CD8-positive, alpha-beta memory T cell (primary cell): ENCODE data around the gene CHPF. TPM values are rescaled to one million over a fixed set of nuclear protein-coding genes. Genes with fewer than 3 reads are reported as not detected.
A peak's percentile ranks its signal among the peaks of the same experiment; 100 is the strongest.

Experiments
- CTCF ChIA-PET: fragments of 350-600 bp; sonication (Branson Sonifier 250); formaldehyde crosslinking; loops from one replicate; lab custom pipeline; 2021; ENCODE audit warnings: antibody characterized with exemption; lab: Charles Lee
- POLR2A ChIA-PET: fragments of 350-600 bp; sonication (Branson Sonifier 250); formaldehyde crosslinking; loops from one replicate; lab custom pipeline; 2021; ENCODE audit warnings: antibody characterized with exemption; lab: Charles Lee
- DNase-seq, 5 donors: peaks; one replicate each; pipeline versions ENCODE4 v3.0.0 to v3.0.0-alpha.2; 2020 to 2022; ENCODE audit warnings: mixed read lengths in 1 of 5
- H3K27ac ChIP-seq: one replicate; pipeline ENCODE4 v1.7.0; 2013; ENCODE audit warnings: low read depth, mild to moderate bottlenecking, low read length, moderate library complexity
- H3K27me3 ChIP-seq: 2 replicates; pipeline ENCODE4 v1.7.0; 2013; ENCODE audit warnings: low read length, mild to moderate bottlenecking; ENCODE audit not compliant: insufficient read depth, poor library complexity, severe bottlenecking
- H3K36me3 ChIP-seq: 2 replicates; pipeline ENCODE4 v1.7.0; 2013; ENCODE audit warnings: mild to moderate bottlenecking, low read length, moderate library complexity; ENCODE audit not compliant: insufficient read depth
- H3K4me1 ChIP-seq: 2 replicates; pipeline ENCODE4 v1.7.0; 2013; ENCODE audit warnings: mild to moderate bottlenecking, low read length, moderate library complexity; ENCODE audit not compliant: insufficient read depth
- H3K4me3 ChIP-seq: 2 replicates; pipeline ENCODE4 v1.7.0; 2013; ENCODE audit warnings: mild to moderate bottlenecking, low read length
- H3K9me3 ChIP-seq: 2 replicates; pipeline ENCODE4 v1.7.0; 2013; ENCODE audit warnings: mild to moderate bottlenecking, low read length
- H3K27ac Mint-ChIP-seq, 8 donors: one replicate each; pipeline ENCODE4 v1.8.0; 2020 to 2021; ENCODE audit warnings: mixed read lengths in 8 of 8, mild to moderate bottlenecking in 6 of 8, inconsistent platforms in 3 of 8, moderate library complexity in 3 of 8
- H3K27me3 Mint-ChIP-seq, 2 donors: one replicate each; pipeline ENCODE4 v1.8.0; 2020 to 2021; ENCODE audit warnings: mixed read lengths in 2 of 2, mild to moderate bottlenecking in 1 of 2, moderate library complexity in 1 of 2
- H3K36me3 Mint-ChIP-seq, 3 donors: one replicate each; pipeline ENCODE4 v1.8.0; 2020 to 2021; ENCODE audit warnings: mixed read lengths in 3 of 3, inconsistent platforms in 1 of 3, mild to moderate bottlenecking in 1 of 3
- H3K4me1 Mint-ChIP-seq, 3 donors: one replicate each; pipeline ENCODE4 v1.8.0; 2020 to 2021; ENCODE audit warnings: mixed read lengths in 3 of 3, inconsistent platforms in 1 of 3, mild to moderate bottlenecking in 1 of 3
- H3K4me3 Mint-ChIP-seq, 7 donors: one replicate each; pipeline ENCODE4 v1.8.0; 2020 to 2021; ENCODE audit warnings: mixed read lengths in 7 of 7, mild to moderate bottlenecking in 6 of 7, moderate library complexity in 4 of 7, inconsistent platforms in 2 of 7
- H3K9me3 Mint-ChIP-seq, 5 donors: one replicate each; pipeline ENCODE4 v1.8.0; 2020 to 2022; ENCODE audit warnings: mixed read lengths in 5 of 5, mild to moderate bottlenecking in 3 of 5, moderate library complexity in 2 of 5, inconsistent platforms in 1 of 5
- polyA plus RNA-seq: library from polyadenylated mRNA; unstranded; fragments of 300-500 nt; fragmentation: Illumina TruSeq; gene quantifications from one replicate; pipeline ENCODE4 v1.2.3, GENCODE V29; 2021
- total RNA-seq, 2 experiments: library from RNA; stranded (reverse); gene quantifications; one replicate each; pipeline ENCODE4 v1.2.3, GENCODE V29; 2021

CHPF gene
- total and polyA plus RNA-seq, 3 experiments from 2014 or later: 8.7 to 36.5 (median 32.9) TPM

DNA sequence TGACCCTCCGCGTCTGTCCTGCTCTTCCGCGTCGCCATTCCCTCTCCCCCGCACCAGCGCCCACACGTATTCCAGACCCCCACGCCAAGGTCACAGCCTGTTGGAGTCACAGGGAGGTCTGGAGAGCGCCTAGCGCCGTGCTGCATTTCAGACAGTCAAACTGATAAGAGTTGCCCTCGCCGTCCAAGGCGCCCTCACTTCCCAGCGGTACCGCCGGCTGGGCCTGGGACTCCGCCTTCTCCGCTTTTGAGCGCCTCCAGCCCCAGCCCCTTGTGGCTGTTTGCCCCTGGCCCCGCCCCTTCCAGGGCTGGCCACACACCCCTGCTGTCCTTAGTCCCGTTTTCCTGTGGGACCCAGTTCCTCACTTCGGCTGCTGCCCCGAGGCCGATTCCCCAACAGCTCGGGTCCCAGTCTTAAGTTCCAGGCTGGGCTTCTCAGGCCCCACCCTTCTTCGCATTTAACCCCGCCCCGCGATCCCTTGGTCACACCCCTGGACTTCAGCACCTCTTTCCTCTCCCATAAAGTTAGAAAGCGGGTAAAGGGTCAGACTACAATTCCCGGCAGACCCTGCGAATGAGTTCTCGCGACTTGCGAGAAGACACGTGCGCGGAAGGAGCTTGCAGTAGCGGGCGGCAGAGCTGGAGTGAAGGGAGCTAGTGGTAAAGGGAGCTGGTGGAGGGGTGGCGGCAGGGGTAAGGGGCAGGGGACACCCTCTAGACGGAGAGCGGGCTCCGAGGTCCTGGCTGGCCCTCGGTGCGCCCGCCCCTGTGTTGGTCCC, 45.1 kb downstream of the CHPF start, which contains the start of gene GMPPA:
TSS of gene GMPPA (plus strand) at position 612 of the 778 bp plus-strand sequence. CDS start 1,085 bp downstream, outside the sequence.
- H3K27ac Mint-ChIP-seq: peak within 1 kb of the TSS; percentile 5 to 95 (median 88)
- H3K4me3 Mint-ChIP-seq: peak within 1 kb of the TSS; percentile 85 to 99 (median 96)
- H3K9me3 Mint-ChIP-seq: no peaks in the 10 kb centered on the region
- H3K4me1 ChIP-seq: peaks cover 26% of the 10 kb centered on the region
- no peaks in the 10 kb centered on the region for H3K9me3 ChIP-seq
- peaks cover 23 to 42% of the 10 kb centered on the region in 2 donors for H3K27me3 Mint-ChIP-seq
- peaks cover under 1 to 14% (median 2%) of the 10 kb centered on the region in 3 donors for H3K36me3 Mint-ChIP-seq
- peaks cover 30% of the 10 kb centered on the region for H3K27me3 ChIP-seq
- H3K4me3 ChIP-seq: peak within 1 kb of the TSS; percentile 77
- POLR2A ChIA-PET: interaction anchor here (1.2 kb wide), 2 partner anchors 12 to 111 kb away, joined by 3 to 5 read pairs; partner anchors contain the start of gene DNPEP
- no peaks in the 10 kb centered on the region for H3K36me3 ChIP-seq
- peak; percentile 84 to 95 (median 89) for DNase-seq
- peaks cover 28 to 45% (median 32%) of the 10 kb centered on the region in 3 donors for H3K4me1 Mint-ChIP-seq
- CTCF ChIA-PET: interaction anchor here (0.7 to 6.1 kb wide), 9 partner anchors 11 to 144 kb away, joined by 3 to 102 read pairs (median 3); partner anchors contain the start of gene DNPEP
- peak within 1 kb of the TSS; percentile 70 for H3K27ac ChIP-seq

DNA sequence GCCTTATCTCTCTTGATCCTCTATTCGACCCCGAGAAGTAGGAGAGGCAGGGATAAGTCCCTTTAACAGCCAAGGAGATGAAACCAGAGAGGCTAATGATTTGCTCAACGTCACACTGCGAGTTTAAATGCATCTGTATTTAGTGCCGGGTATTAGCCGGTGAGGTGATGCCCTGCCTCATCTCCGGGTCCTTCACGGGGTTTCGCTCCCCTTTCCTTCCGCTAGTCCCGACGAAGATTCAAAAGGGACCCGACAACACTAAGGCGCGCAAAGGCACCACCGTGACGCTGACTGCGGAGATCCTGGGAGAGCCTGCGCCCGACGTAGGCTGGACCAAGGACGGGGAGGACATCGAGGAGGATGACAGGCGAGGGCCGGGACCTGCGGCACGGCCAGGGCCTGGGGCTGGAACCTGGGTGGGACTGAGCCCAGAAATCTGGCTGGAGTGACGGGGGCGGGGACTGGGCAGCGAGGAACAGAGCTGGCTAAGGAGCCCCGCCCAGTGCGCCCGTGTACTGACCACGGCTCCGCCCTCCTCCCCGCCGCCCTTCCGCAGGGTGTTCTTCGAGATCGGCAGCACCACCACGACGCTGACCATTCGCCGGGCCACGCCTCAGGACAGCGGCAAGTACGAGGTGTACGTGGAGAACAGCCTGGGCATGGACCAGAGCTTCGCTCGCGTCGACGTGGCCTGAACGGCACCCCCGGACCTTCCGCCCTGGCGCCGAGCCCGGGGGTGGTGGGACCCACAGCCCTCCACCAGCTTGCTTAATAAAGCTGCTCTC, 45.9 kb downstream of the CHPF start:
- Mint-ChIP-seq H3K4me1 (peaks cover 28 to 45% (median 32%) of the 10 kb centered on the region in 3 donors), H3K27me3 (peaks cover 28 to 50% of the 10 kb centered on the region in 2 donors), H3K4me3 (peak overlapping the region; percentile 85 to 99 (median 96)), H3K9me3 (no peaks in the 10 kb centered on the region), H3K36me3 (peaks cover 0 to 10% (median 0%) of the 10 kb centered on the region in 3 donors), H3K27ac (peak overlapping the region in 4 of 8 donors; percentile 26 to 87 (median 52))
- Histone ChIP-seq H3K27me3 (peaks cover 36% of the 10 kb centered on the region), H3K27ac (peak overlapping the region; percentile 70), H3K36me3 (no peaks in the 10 kb centered on the region), H3K9me3 (no peaks in the 10 kb centered on the region), H3K4me1 (peaks cover 26% of the 10 kb centered on the region), H3K4me3 (peak overlapping the region; percentile 77)
- POLR2A ChIA-PET: interaction anchor here (1.2 kb wide), 1 partner anchor 110 kb away, joined by 3 read pairs; the partner anchor contains the start of gene DNPEP
- CTCF ChIA-PET: interaction anchor here (1.0 to 6.1 kb wide), 9 partner anchors 11 to 110 kb away, joined by 3 to 102 read pairs (median 4); partner anchors contain the start of gene DNPEP
- DNase-seq: peak in 4 of 5 donors; percentile 13 to 60 (median 34)

DNA sequence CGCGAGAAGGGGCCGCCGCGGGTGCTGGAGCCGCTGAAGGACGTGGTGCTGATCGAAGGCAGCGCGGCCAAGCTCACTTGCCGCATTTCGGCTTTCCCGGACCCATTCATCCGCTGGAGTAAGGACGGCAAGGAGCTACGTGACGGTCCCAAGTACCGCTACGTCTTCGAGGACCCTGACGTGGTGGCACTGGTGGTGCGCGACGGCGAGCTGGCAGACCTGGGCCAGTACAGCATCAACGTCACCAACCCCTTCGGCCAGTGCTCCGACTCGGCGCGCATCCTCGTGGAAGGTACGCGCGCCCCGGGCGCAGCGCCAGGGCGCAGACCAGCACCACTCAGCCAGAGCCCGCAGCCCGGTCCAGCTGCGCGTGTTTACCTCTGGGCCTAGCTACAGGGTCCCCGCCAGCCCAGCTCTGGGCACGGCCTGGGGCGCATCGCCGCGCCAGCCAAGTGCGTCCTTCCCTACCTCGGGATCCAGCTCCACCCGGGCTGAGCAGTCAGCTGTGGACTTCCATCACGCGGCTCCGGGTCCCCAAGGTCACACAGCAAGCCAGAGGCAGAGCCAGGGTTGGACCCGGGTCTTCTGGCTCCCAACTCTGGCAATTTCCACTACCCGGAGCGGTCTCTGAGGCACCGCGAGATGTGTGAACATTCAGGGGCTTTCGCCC, 46.6 kb downstream of the CHPF start:
- peaks cover 26% of the 10 kb centered on the region for H3K4me1 ChIP-seq
- H3K27me3 Mint-ChIP-seq: peaks cover 34 to 56% of the 10 kb centered on the region in 2 donors
- H3K36me3 ChIP-seq: no peaks in the 10 kb centered on the region
- peak overlapping the region; percentile 85 to 99 (median 96) for H3K4me3 Mint-ChIP-seq
- ChIA-PET POLR2A (no interaction called here), CTCF (interaction anchor here (0.7 to 6.1 kb wide), 7 partner anchors 12 to 145 kb away, joined by 3 to 102 read pairs (median 8); no protein-coding TSS in a partner anchor)
- peaks cover 0 to 6% (median 0%) of the 10 kb centered on the region in 3 donors for H3K36me3 Mint-ChIP-seq
- no peak overlapping the region for H3K27ac ChIP-seq
- H3K4me3 ChIP-seq: peak overlapping the region; percentile 77
- no peaks in the 10 kb centered on the region for H3K9me3 Mint-ChIP-seq
- H3K27me3 ChIP-seq: peaks cover 36% of the 10 kb centered on the region
- H3K4me1 Mint-ChIP-seq: peaks cover 28 to 45% (median 31%) of the 10 kb centered on the region in 3 donors
- H3K9me3 ChIP-seq: no peaks in the 10 kb centered on the region
- H3K27ac Mint-ChIP-seq: peak overlapping the region in 1 of 8 donors; percentile 34
- DNase-seq: peak in 1 of 5 donors; percentile 8

DNA sequence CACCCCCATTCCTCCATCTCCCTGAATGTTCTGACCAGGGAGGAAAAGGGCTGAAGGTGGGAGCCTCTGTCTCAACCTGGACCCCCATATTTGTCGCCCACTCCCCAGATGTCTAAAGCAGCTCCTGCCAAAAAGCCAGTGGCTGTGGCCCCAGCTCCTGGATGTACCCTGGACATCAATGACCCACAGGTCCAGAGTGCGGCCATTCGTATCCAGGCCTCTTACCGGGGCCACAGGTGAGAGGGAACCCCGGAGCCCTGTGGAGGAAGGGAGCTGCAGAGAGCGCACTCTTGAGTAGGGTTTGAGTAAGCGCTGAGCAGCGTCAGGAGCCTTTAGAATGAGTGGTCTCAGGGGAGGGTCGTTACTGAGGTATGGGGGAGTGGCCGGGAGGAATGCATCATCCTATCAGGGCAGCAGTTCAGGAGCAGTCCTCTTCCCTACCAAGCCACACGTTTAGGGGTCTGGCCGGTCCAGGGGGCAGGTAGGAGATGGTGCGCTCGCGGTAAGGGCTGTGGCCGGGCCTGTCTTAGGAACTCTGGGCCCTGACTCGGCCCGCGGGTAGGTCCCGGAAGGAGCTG, 47.3 kb downstream of the CHPF start:
- Mint-ChIP-seq H3K27me3 (peaks cover 39 to 58% of the 10 kb centered on the region in 2 donors), H3K4me3 (peak overlapping the region; percentile 47 to 94 (median 58))
- H3K4me3 ChIP-seq: no peak overlapping the region

DNA sequence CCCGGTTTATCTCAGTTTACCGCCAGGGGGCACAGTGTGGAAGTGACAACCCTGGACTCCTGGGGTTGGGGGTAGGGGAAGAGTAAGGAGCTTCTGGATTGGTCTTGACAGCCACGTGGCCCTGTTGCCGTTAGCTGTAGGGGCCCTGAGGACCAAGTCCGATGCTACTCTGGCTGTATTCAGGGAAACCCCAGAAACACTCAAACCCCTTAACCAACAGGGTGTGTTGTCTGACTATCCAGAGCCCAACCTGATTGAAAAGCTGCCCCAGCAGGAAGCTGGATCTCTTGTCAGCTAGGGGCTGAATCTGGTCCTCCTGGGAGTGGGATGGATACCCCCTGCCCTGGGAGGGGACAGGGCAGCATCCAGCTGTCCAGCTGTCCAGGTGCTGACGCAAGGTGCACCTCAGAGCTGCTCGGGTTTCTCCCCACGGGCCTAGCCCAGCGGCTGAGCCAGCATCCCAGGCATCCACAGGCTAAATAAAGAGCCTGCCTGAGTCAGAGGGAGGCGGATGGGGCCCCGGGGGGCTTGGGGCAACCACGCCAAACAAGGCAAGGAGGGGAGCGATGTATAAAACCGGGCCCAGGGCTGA, 48.0 kb downstream of the CHPF start:
- Histone ChIP-seq H3K4me1 (peaks cover 26% of the 10 kb centered on the region), H3K36me3 (no peaks in the 10 kb centered on the region), H3K27ac (no peak overlapping the region), H3K9me3 (no peaks in the 10 kb centered on the region), H3K4me3 (no peak overlapping the region), H3K27me3 (peaks cover 36% of the 10 kb centered on the region)
- H3K9me3 Mint-ChIP-seq: no peaks in the 10 kb centered on the region
- no peak overlapping the region for H3K27ac Mint-ChIP-seq
- peak overlapping the region in 2 of 7 donors; percentile 54 to 85 for H3K4me3 Mint-ChIP-seq
- ChIA-PET CTCF (interaction anchor here (1.1 to 6.1 kb wide), 10 partner anchors 11 to 48 kb away, joined by 3 to 102 read pairs (median 7); partner anchors contain the start of genes CHPF and TMEM198), POLR2A (no interaction called here)
- peak; percentile 21 to 68 (median 36) for DNase-seq
- peaks cover 42 to 61% of the 10 kb centered on the region in 2 donors for H3K27me3 Mint-ChIP-seq
- H3K36me3 Mint-ChIP-seq: peaks cover 0 to 4% (median 0%) of the 10 kb centered on the region in 3 donors
- peaks cover 28 to 45% (median 28%) of the 10 kb centered on the region in 3 donors for H3K4me1 Mint-ChIP-seq

More for the DNA sequence above, 47.3 kb downstream of the CHPF start:
- ChIA-PET POLR2A (no interaction called here), CTCF (interaction anchor here (0.7 to 6.1 kb wide), 10 partner anchors 12 to 146 kb away, joined by 3 to 102 read pairs (median 5); partner anchors contain the start of genes CHPF and TMEM198)
- H3K9me3 Mint-ChIP-seq: no peaks in the 10 kb centered on the region
- Histone ChIP-seq H3K9me3 (no peaks in the 10 kb centered on the region), H3K36me3 (no peaks in the 10 kb centered on the region), H3K27ac (no peak overlapping the region), H3K27me3 (peaks cover 36% of the 10 kb centered on the region), H3K4me1 (peaks cover 26% of the 10 kb centered on the region)
- DNase-seq: no peak
- peak overlapping the region in 1 of 8 donors; percentile 34 for H3K27ac Mint-ChIP-seq
- H3K36me3 Mint-ChIP-seq: peaks cover 0 to 4% (median 0%) of the 10 kb centered on the region in 3 donors
- H3K4me1 Mint-ChIP-seq: peaks cover 28 to 45% (median 30%) of the 10 kb centered on the region in 3 donors

DNA sequence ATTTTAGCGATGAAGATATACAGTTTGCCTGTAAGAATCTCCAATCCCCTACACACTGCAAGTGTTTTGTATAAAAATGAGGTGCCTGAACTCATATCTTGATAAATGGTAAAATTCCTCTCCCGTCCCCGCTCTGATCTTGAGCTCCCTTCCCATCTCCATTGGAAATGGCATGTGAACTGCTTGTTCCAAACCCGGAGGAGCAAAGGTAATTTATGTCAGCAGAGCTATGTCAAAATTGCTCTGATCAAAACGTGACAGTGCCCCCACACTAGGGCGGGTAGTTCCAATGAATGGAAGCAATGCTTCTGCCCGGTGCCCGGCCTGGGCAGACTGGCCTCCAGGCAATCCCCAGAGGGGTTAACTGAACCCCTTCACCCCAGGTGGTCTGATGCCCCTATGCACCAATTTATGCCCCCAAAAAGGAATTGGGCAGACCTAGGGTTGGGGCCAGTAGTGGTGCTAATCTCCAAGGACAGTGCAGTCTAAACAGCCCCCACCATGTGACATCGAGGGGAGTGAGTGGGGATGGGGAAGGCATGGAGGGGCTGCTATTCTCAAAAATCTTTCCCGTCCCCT, 48.6 kb downstream of the CHPF start:
- H3K9me3 Mint-ChIP-seq: no peaks in the 10 kb centered on the region

More for the DNA sequence above, 48.6 kb downstream of the CHPF start:
- Histone ChIP-seq H3K4me1 (peaks cover 23% of the 10 kb centered on the region), H3K9me3 (no peaks in the 10 kb centered on the region), H3K27me3 (peaks cover 36% of the 10 kb centered on the region), H3K27ac (no peak overlapping the region), H3K36me3 (no peaks in the 10 kb centered on the region), H3K4me3 (no peak overlapping the region)
- H3K4me1 Mint-ChIP-seq: peaks cover 23 to 41% (median 25%) of the 10 kb centered on the region in 3 donors
- H3K27ac Mint-ChIP-seq: no peak overlapping the region
- POLR2A ChIA-PET: no interaction called here
- CTCF ChIA-PET: interaction anchor here (1.1 to 6.1 kb wide), 10 partner anchors 11 to 48 kb away, joined by 3 to 102 read pairs (median 7); partner anchors contain the start of genes CHPF and TMEM198
- H3K27me3 Mint-ChIP-seq: peaks cover 48 to 67% of the 10 kb centered on the region in 2 donors
- DNase-seq: no peak
- peaks cover 0 to 4% (median 0%) of the 10 kb centered on the region in 3 donors for H3K36me3 Mint-ChIP-seq
- H3K4me3 Mint-ChIP-seq: peak overlapping the region in 1 of 7 donors; percentile 10
